Lower leg skin (tissue), 4 donors: ENCODE data around the gene ANKIB1. TPM values are rescaled to one million over a fixed set of nuclear protein-coding genes. Genes with fewer than 3 reads are reported as not detected.

Experiments
- DNase-seq, 2 donors: peaks; one replicate each; pipeline ENCODE4 v3.0.0-alpha.2; 2019; ENCODE audit warnings: low spot score in 2 of 2
- H3K4me3 ChIP-seq: fragments of 200-600 bp; sonication (generic); 2 replicates; pipeline ENCODE4 v1.5.1; 2017; ENCODE audit warnings: mild to moderate bottlenecking, low read depth; ENCODE audit not compliant: poor library complexity, severe bottlenecking
- CTCF ChIP-seq, 3 donors: fragments of 450-650 bp; IDR thresholded peaks; one replicate each; pipeline ENCODE4 v1.5.1; 2016; ENCODE audit warnings: antibody characterized with exemption in 3 of 3, mild to moderate bottlenecking in 3 of 3, moderate library complexity in 2 of 3
- POLR2A ChIP-seq, 2 donors: fragments of 450-650 bp; IDR thresholded peaks; one replicate each; pipeline ENCODE4 v1.6.1; 2016 to 2017; ENCODE audit warnings: antibody characterized with exemption in 2 of 2, mild to moderate bottlenecking in 1 of 2, moderate library complexity in 1 of 2
- whole genome bisulfite sequencing, 2 donors: methylation state at CpG; one replicate each; pipeline ENCODE4 v1.1.5; 2018; 5-methylcytosine and 5-hydroxymethylcytosine counted together
- intact Hi-C: fragments of 100-400 bp; cut with DNase I; formaldehyde crosslinking; loops from one replicate; pipeline ENCODE4 v1.15.0; 2023; ENCODE audit warnings: low total_unique reads
- total RNA-seq, 4 donors: library from RNA; depleted of rRNA; stranded (reverse); fragments of >200 nt; gene quantifications; one replicate each; pipeline ENCODE4 v1.1.0, GENCODE V29; 2016

ANKIB1 gene
- total RNA-seq, 4 donors from 2014 or later = 26.9 to 57.7 (median 34.5) TPM

GRCh38 chr7:92255308-92255707 lies 9.5 kb downstream of the ANKIB1 start:
- WGBS, 2 donors = 78 to 80% methylated on average over 4 of the region's 4 CpGs
- DNase-seq = peak in 1 of 2 donors; percentile 21
- H3K4me3 ChIP-seq = no peak overlapping the region
- no peak for TF ChIP-seq POLR2A (IDR thresholded peaks at IDR 0.05)
- no peak for TF ChIP-seq CTCF (IDR thresholded peaks at IDR 0.05)
- intact Hi-C loops = no loop called here

GRCh38 chr7:92259062-92259461 lies 13.3 kb downstream of the ANKIB1 start:
- WGBS, 2 donors = 96 to 97% methylated on average over 4 of the region's 4 CpGs
- intact Hi-C loops = no loop called here
- no peak overlapping the region for H3K4me3 ChIP-seq
- TF ChIP-seq CTCF (IDR thresholded peaks at IDR 0.05) (no peak), POLR2A (IDR thresholded peaks at IDR 0.05) (no peak)
- no peak for DNase-seq

- DNase-seq = no peak
- 92 to 96% methylated on average over 2 of the region's 2 CpGs for WGBS, 2 donors
- TF ChIP-seq CTCF (IDR thresholded peaks at IDR 0.05) = no peak
- intact Hi-C loops = no loop called here
- H3K4me3 ChIP-seq = no peak overlapping the region
These were observed 14.0 kb downstream of the ANKIB1 start for GRCh38 chr7:92259610-92260247.

- H3K4me3 ChIP-seq = no peak overlapping the region
- DNase-seq = no peak
- TF ChIP-seq POLR2A (IDR thresholded peaks at IDR 0.05) = no peak
- no peak for TF ChIP-seq CTCF (IDR thresholded peaks at IDR 0.05)
- intact Hi-C loops = no loop called here
- WGBS, 2 donors = 83 to 89% methylated on average over 7 of the region's 7 CpGs
These were observed 14.5 kb downstream of the ANKIB1 start for GRCh38 chr7:92260248-92260781.

GRCh38 chr7:92266415-92267241 lies 20.9 kb downstream of the ANKIB1 start:
- intact Hi-C loops = no loop called here
- no peak overlapping the region for H3K4me3 ChIP-seq
- TF ChIP-seq POLR2A (IDR thresholded peaks at IDR 0.05) (no peak), CTCF (IDR thresholded peaks at IDR 0.05) (no peak)
- WGBS, 2 donors = 78 to 81% methylated on average over 5 of the region's 5 CpGs
- DNase-seq = no peak
